NCI-H2227 treated with DMSO at 0.1 percent for 48 hours (cell line): ENCODE measurements around the gene COL23A1.
"Not testable (repeated sequence)": the region's sequence is repeated elsewhere in the genome, so short reads cannot be mapped to it uniquely, and the experiment has no call there.

ENCODE experiments used
- DNase-seq: peaks from one replicate; lab custom pipeline; 2025; lab: John Stamatoyannopoulos, UW

COL23A1 gene

GRCh38 chr5:178505639-178506407 is 84.4 kb downstream of the COL23A1 start:
- DNase-seq, result no peak

GRCh38 chr5:178504340-178504960 is 85.7 kb downstream of the COL23A1 start:
- no peak for DNase-seq

- no peak for DNase-seq
Observed at GRCh38 chr5:178502401-178503100, 87.6 kb downstream of the COL23A1 start.

- DNase-seq, result no peak
Observed at GRCh38 chr5:178499352-178499751, 90.8 kb downstream of the COL23A1 start.

- no peak for DNase-seq
Observed at GRCh38 chr5:178496642-178497041, 93.6 kb downstream of the COL23A1 start.

GRCh38 chr5:178496214-178496613 is 94.0 kb downstream of the COL23A1 start:
- DNase-seq, result no peak

GRCh38 chr5:178495706-178496105 is 94.5 kb downstream of the COL23A1 start:
- DNase-seq, result no peak

GRCh38 chr5:178492278-178492677 is 97.9 kb downstream of the COL23A1 start:
- DNase-seq, result no peak

GRCh38 chr5:178490935-178491652 is 99.1 kb downstream of the COL23A1 start:
- no peak for DNase-seq

GRCh38 chr5:178489271-178489976 is 100.8 kb downstream of the COL23A1 start:
- DNase-seq, result no peak

GRCh38 chr5:178488696-178489095 is 101.5 kb downstream of the COL23A1 start:
- no peak for DNase-seq

GRCh38 chr5:178487911-178488600 is 102.1 kb downstream of the COL23A1 start:
- DNase-seq, result no peak

GRCh38 chr5:178486878-178487512 is 103.2 kb downstream of the COL23A1 start:
- DNase-seq, result not testable (repeated sequence)

- no peak for DNase-seq
Observed at GRCh38 chr5:178486239-178486641, 104.0 kb downstream of the COL23A1 start.

GRCh38 chr5:178483620-178484019 is 106.6 kb downstream of the COL23A1 start:
- DNase-seq, result no peak

- DNase-seq, result no peak
Observed at GRCh38 chr5:178479261-178479660, 110.9 kb downstream of the COL23A1 start.

GRCh38 chr5:178478370-178478769 is 111.8 kb downstream of the COL23A1 start:
- no peak for DNase-seq

GRCh38 chr5:178477802-178478201 is 112.4 kb downstream of the COL23A1 start:
- DNase-seq, result no peak

GRCh38 chr5:178476972-178477754 is 113.0 kb downstream of the COL23A1 start:
- no peak for DNase-seq

GRCh38 chr5:178476531-178476930 is 113.7 kb downstream of the COL23A1 start:
- no peak for DNase-seq
